ENCODE measurements around the gene PNLDC1. TPM values are rescaled to one million over a fixed set of nuclear protein-coding genes. Genes with fewer than 3 reads are reported as not detected.

PNLDC1 gene
- total RNA-seq, 4 donors from 2014 or later = not detected

GRCh38 chr6:159761129-159761872 is 38.8 kb upstream of the PNLDC1 start:
- peaks cover 0 to 25% (median 0%) of the 10 kb centered on the region in 3 donors for H3K36me3 ChIP-seq
- DNase-seq = peak in 2 of 3 donors; percentile 55 to 66
- H3K27me3 ChIP-seq = no peaks in the 10 kb centered on the region
- H3K27ac ChIP-seq = peak overlapping the region; percentile 92 to 100 (median 98)
- H3K9me3 ChIP-seq = no peaks in the 10 kb centered on the region
- TF ChIP-seq CTCF (IDR thresholded peaks at IDR 0.05) (no peak), POLR2A (IDR thresholded peaks at IDR 0.05) (no peak)
- peaks cover 0 to 13% (median 4%) of the 10 kb centered on the region in 4 donors for H3K4me1 ChIP-seq
- peak overlapping the region; percentile 65 to 95 (median 84) for H3K4me3 ChIP-seq

- Histone ChIP-seq H3K4me1 (peaks cover 0 to 13% (median 4%) of the 10 kb centered on the region in 4 donors), H3K9me3 (no peaks in the 10 kb centered on the region), H3K4me3 (peak within 1 kb of the TSS; percentile 65 to 95 (median 84)), H3K36me3 (peaks cover 0 to 25% (median 0%) of the 10 kb centered on the region in 3 donors), H3K27ac (peak within 1 kb of the TSS; percentile 92 to 100 (median 98)), H3K27me3 (no peaks in the 10 kb centered on the region)
- TF ChIP-seq CTCF (IDR thresholded peaks at IDR 0.05) (peak in 3 of 6 experiments; percentile 24 to 46 (median 40)), POLR2A (IDR thresholded peaks at IDR 0.05) (peak; percentile 61 to 78)
- peak; percentile 95 to 98 (median 95) for DNase-seq
These were observed 38.0 kb upstream of the PNLDC1 start, which contains the start of gene ACAT2 for GRCh38 chr6:159761873-159762680. ACAT2 (plus strand) TSS chr6:159762045; CDS start chr6:159762088, 43 bp downstream.

- peak overlapping the region; percentile 65 to 95 (median 84) for H3K4me3 ChIP-seq
- H3K9me3 ChIP-seq = no peaks in the 10 kb centered on the region
- H3K4me1 ChIP-seq = peaks cover 0 to 13% (median 4%) of the 10 kb centered on the region in 4 donors
- no peak for TF ChIP-seq POLR2A (IDR thresholded peaks at IDR 0.05)
- no peak for TF ChIP-seq CTCF (IDR thresholded peaks at IDR 0.05)
- H3K27me3 ChIP-seq = no peaks in the 10 kb centered on the region
- peaks cover 0 to 27% (median 0%) of the 10 kb centered on the region in 3 donors for H3K36me3 ChIP-seq
- DNase-seq = peak in 2 of 3 donors; percentile 28 to 54
- H3K27ac ChIP-seq = peak overlapping the region; percentile 92 to 100 (median 98)
These were observed 37.3 kb upstream of the PNLDC1 start for GRCh38 chr6:159762681-159763293.

GRCh38 chr6:159766906-159767305 is 33.2 kb upstream of the PNLDC1 start:
- Histone ChIP-seq H3K27me3 (no peaks in the 10 kb centered on the region), H3K4me3 (no peak overlapping the region), H3K27ac (no peak overlapping the region), H3K36me3 (peaks cover 0 to 66% (median 0%) of the 10 kb centered on the region in 3 donors), H3K4me1 (peaks cover 0 to 7% (median 3%) of the 10 kb centered on the region in 4 donors), H3K9me3 (no peaks in the 10 kb centered on the region)
- no peak for TF ChIP-seq CTCF (IDR thresholded peaks at IDR 0.05)
- no peak for TF ChIP-seq POLR2A (IDR thresholded peaks at IDR 0.05)
- no peak for DNase-seq

- TF ChIP-seq POLR2A (IDR thresholded peaks at IDR 0.05) (no peak), CTCF (IDR thresholded peaks at IDR 0.05) (no peak)
- no peak for DNase-seq
- no peaks in the 10 kb centered on the region for H3K4me1 ChIP-seq
- H3K27me3 ChIP-seq = no peaks in the 10 kb centered on the region
- no peak overlapping the region for H3K27ac ChIP-seq
- no peak overlapping the region for H3K4me3 ChIP-seq
- peaks cover 0 to 69% (median 0%) of the 10 kb centered on the region in 3 donors for H3K36me3 ChIP-seq
- no peaks in the 10 kb centered on the region for H3K9me3 ChIP-seq
These were observed 30.6 kb upstream of the PNLDC1 start for GRCh38 chr6:159769470-159769869.
